GM12878 (cell line): ENCODE results near the gene SYNDIG1.

Source experiments
- CEBPB ChIP-seq, 2 experiments: fragments of 150-350 bp in 1 of 2; IDR thresholded peaks; 2 replicates each; pipeline ENCODE4 v1.6.1; 2012 to 2014; ENCODE audit warnings: low read depth in 2 of 2, low read length in 2 of 2, borderline replicate concordance in 1 of 2, inconsistent platforms in 1 of 2
- JUNB ChIP-seq: IDR thresholded peaks from 2 replicates; pipeline ENCODE4 v1.6.1; 2016; ENCODE audit warnings: antibody characterized with exemption, mild to moderate bottlenecking
- REST ChIP-seq: IDR thresholded peaks from 2 replicates; pipeline ENCODE4 v1.6.1; 2012; ENCODE audit warnings: mild to moderate bottlenecking, low read depth, low read length
- SRF ChIP-seq, 2 experiments: IDR thresholded peaks; 2 replicates each; pipeline ENCODE4 v1.6.1; 2011; ENCODE audit warnings: low read depth in 2 of 2, low read length in 2 of 2, mild to moderate bottlenecking in 1 of 2, moderate library complexity in 1 of 2

DNA sequence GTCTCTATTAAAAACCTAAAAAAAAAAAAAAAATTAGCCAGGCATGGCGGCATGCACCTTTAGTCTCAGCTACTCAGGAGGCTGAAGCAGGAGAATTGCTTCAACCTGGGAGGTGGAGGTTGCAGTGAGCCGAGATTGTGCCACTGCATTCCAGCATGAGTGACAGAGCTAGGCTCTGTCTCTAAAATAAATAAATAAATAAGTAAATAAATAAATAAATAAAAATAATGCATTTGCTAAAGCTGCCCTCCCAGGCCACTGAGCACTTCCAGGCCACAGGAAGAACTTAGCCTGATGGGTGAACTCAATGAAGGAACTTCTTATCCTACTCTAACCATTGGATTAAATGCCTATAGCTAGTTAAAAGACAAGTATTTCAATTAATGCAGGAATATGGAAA is 104.9 kb downstream of the SYNDIG1 start:
- TF ChIP-seq SRF (IDR thresholded peaks at IDR 0.05; ENCODE audit: low read depth in 2 of 2, low read length in 2 of 2) (no peak), JUNB (no peak), CEBPB (IDR thresholded peaks at IDR 0.05; ENCODE audit: borderline replicate concordance in 1 of 2, low read depth in 2 of 2, low read length in 2 of 2) (no peak), REST (no peak)
